Measurements from ENCODE around the gene PCMT1.
"Not testable (repeated sequence)": the region's sequence is repeated elsewhere in the genome, so short reads cannot be mapped to it uniquely, and the experiment has no call there.

PCMT1 gene

DNA sequence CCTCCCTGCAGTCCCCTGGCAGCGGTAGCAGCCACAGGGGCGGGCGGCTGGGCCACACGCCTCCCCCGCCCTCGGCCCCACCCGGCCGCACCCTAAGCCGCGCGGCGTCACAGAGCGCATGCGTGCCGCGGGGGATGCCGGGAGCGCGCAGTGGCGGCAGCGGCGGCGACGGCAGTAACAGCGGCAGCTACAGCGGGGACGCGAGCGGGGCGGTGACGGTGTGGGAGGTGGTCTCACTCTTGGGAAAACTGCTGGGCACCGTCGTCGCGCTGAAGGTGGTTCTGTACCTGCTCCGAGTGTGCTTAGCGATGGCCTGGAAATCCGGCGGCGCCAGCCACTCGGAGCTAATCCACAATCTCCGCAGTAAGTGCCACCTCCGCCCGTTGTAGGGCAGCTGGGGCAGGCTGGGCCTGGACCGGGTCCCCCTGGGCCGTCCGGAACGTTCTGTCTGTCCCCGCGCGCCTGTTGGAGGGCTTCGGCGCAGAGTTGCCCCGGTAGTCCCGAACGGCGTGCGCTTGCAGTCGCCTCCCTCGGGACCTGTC, at the start of gene PCMT1:
PCMT1 (plus strand) TSS at position 148 of the 542 bp plus-strand sequence; CDS start at position 309, 161 bp downstream.
- peak; percentile 92 for DNase-seq

DNA sequence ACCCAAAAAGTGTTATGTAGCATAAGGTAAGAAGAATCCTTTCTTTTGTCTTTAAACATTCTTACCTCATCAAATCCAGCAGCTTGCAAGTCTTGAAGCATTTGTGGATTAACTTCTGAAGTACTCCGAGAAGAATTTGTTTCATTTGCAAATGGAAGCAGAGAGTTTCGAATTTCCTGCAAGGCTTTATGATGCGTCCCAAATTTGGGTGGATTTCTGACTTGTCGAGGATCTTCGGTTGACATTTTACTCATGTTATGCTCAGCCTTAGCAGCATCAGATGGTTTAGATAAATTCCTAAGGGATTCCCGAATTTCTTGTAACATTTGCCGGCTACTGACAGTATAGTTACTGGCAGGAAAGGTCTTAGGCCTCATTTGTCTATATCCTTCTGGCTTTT, 47.8 kb upstream of the PCMT1 start:
- no peak for DNase-seq

GRCh38 chr6:149711711-149712110, 37.8 kb upstream of the PCMT1 start:
- no peak for DNase-seq

DNA sequence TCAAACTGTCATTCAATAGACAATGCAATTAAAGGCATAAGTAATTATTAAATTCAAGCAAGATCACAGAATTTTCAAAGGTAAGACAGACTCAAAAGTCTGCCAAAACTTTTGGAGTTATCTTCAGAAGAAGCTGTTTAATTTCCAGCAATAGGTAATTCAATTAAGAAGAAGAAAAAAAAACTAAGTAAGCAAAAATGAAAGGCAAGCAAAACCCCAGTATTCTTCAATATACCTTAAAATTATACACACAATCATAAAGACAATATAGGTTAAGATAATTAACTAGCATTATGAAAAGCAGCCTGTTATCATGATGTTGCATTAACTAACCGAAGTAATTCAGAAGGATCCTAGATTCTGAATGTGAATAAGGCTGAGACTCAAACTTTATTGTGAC, 35.1 kb upstream of the PCMT1 start:
- DNase-seq: no peak

- no peak for DNase-seq
Measured at GRCh38 chr6:149716181-149716963, 33.2 kb upstream of the PCMT1 start.

DNA sequence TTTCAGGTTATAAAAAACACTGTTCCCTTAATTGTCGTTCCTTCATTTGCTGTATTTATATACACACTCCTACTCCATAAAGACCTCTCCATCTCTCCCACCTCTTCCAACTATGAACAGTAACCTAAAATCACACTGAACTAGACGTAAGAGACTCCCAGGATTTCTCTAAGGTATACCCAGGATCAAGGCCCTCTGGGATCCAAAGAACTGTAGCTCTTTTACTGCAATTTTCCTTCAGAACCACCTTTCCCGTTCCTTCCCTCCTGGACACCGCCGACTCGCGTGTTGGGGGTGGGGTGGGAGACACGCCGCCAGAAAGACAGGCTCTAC, 32.3 kb upstream of the PCMT1 start:
- DNase-seq: no peak

GRCh38 chr6:149717588-149718458, 31.7 kb upstream of the PCMT1 start, which contains the start of gene LATS1:
LATS1 (minus strand) TSS chr6:149718101; CDS start chr6:149702126, 15,975 bp downstream.
- peak; percentile 94 for DNase-seq

DNA sequence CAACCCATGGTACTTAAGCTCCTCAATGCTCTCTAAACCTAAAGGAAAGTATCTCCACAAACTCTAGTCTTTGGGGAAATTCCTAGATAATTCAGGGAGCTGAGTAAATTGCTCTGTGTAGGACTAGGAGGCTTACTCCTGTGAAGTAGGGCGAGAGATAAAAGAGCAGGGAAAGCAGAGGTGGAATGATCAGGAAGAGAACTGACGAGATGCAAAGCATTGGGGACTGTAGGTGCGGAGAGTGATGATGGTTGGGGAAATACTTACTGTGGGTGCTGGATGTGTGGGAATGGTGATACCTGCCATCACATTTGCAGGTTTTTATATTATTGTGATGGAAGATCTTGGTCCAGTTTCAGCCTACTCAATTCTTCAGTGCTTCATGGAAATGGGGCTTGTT, 30.0 kb upstream of the PCMT1 start:
- DNase-seq: no peak

DNA sequence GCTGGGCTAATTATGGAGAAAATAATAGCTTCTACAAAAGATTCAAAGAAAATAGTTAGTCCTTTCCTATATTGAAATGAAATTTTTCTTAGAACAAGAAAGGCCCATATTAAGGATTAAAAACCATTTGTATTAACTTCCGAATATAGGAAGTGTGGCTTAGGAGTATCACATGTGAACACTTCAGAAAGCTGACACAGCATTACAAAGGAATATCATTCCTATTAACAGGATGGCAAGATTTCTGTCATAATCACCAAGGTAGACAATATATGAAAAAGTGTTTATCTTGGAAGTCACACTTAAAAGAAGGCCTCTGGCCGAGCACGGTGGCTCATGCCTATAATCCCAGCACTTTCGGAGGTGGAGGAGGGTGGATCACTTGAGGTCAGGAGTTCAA, 26.3 kb upstream of the PCMT1 start:
- no peak for DNase-seq

DNA sequence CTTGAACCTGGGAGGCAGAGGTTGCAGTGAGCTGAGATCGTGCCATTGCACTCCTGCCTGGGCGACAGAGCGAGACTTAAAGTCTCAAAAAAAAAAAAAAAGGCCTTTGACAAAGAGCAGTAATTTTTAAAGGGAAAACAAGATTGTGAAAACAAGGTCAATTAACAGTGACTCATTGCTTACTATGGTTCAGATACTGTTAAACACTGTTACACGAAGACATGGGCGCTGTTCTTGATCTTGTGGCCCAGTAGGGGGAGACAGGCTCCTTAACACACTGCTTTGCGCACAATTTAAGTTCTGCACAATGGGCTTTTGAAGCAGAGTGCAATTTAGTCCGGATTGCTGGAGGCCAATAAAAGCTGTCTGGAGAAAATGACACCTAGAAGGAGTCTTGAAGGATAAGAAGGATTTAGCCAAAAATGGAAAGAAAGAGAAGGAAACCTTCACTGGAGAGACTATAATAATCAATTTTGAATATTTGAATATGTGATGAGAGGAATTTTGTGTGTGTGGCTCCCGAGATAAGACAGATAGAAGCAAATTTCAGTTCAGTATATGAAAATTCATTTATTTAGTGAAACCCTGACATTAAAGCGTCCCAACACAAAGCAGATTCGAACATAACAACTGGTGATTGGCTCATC, 25.6 kb upstream of the PCMT1 start:
- DNase-seq: no peak

- no peak for DNase-seq
Measured at GRCh38 chr6:149725785-149726184, 23.8 kb upstream of the PCMT1 start.

GRCh38 chr6:149727793-149728498, 21.6 kb upstream of the PCMT1 start:
- no peak for DNase-seq

- DNase-seq: no peak
Measured at GRCh38 chr6:149728499-149729234, 20.9 kb upstream of the PCMT1 start.

DNA sequence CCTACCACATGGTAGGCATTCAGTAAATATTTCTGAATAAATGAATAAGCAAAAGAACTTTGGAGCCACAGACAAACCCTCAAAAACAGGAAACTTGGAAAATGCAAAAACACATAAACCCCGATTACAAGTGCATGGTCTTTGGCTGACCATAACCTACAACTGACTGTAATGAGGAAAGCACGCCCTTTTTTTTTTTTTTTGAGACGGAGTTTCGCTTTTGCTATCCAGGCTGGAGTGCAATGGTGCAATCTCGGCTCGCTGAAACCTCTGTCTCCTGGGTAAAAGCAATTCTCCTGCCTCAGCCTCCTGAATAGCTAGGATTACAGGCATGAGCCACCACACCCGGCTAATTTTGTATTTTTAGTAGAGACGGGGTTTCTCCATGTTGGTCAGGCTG, 19.7 kb upstream of the PCMT1 start:
- DNase-seq: no peak

GRCh38 chr6:149733089-149733720, 16.3 kb upstream of the PCMT1 start:
- no peak for DNase-seq

DNA sequence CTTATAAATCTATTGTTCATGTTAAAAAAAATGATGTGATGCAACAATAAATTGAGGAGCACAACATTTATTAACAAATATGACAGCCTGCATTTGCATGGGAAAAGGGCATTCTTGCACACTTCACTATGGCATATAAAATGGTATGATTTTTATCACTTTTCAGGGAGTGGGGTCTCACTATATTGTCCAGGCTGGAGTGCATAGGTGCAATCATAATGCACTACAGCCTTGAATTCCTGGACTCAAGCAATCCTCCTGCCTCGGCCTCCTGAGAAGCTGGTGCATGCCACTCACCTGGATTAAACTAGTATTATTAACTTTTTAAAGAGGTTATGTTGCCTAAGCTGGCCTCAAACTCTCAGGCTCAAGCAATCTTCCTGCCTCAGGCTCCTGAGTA, 14.6 kb upstream of the PCMT1 start:
- DNase-seq: no peak

- not testable (repeated sequence) for DNase-seq
Measured at GRCh38 chr6:149745252-149745651, 4.3 kb upstream of the PCMT1 start.

GRCh38 chr6:149746147-149746946, 3.2 kb upstream of the PCMT1 start, which contains the start of gene NUP43:
NUP43 (minus strand) TSS chr6:149746529; CDS start chr6:149746495, 34 bp downstream.
- DNase-seq: peak; percentile 94

GRCh38 chr6:149749082-149749593, 403 bp upstream of the PCMT1 start:
- not testable (repeated sequence) for DNase-seq

DNA sequence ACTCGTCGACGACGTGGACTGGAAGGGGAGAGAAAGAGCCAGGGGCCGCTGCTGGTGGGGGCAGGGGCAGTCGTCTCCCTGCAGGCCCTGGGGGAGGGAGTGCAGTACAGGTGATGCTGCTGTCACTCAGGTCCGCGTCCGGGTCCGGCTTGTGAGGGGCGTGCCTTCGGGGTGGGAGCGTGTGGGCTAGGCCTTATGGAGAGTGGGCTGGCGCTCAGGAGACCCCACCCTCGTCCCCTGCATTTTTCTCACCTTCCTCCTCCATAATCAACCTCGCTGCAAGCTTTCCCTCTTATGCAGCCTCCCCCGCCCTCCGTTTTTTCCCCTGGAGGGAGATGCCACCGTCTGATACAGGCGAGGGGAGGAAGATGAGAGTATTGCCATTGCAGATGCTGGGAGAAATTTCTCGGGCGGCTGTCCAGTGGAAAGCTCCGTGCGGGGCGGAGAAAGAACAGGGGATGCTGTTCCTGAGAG, 632 bp downstream of the PCMT1 start:
- DNase-seq: peak; percentile 61

Data from right hindlimb (tissue), 1 donor.